ENCODE measurements around the gene HIP1R.
"Not testable (repeated sequence)": the region's sequence is repeated elsewhere in the genome, so short reads cannot be mapped to it uniquely, and the experiment has no call there.

Gene HIP1R

GRCh38 chr12:122896662-122897061, 61.4 kb downstream of the HIP1R start:
- no peaks in the 10 kb centered on the region for H3K9me3 ChIP-seq
- peak overlapping the region in 1 of 2 donors; percentile 95 for H3K27ac ChIP-seq
- DNase-seq: no peak
- H3K27me3 ChIP-seq: no peaks in the 10 kb centered on the region
- no peaks in the 10 kb centered on the region for H3K36me3 ChIP-seq
- no peak overlapping the region for H3K4me3 ChIP-seq
- TF ChIP-seq CTCF (IDR thresholded peaks at IDR 0.05): no peak
- H3K4me1 ChIP-seq: peaks cover 0 to 44% (median 25%) of the 10 kb centered on the region in 4 donors
- intact Hi-C loops (cut with DNase I; ENCODE audit: low total_unique reads): no loop called here

GRCh38 chr12:122899887-122900286, 64.6 kb downstream of the HIP1R start:
- TF ChIP-seq CTCF (IDR thresholded peaks at IDR 0.05): no peak
- Histone ChIP-seq H3K27ac (no peak overlapping the region), H3K4me1 (peaks cover 0 to 12% (median 4%) of the 10 kb centered on the region in 4 donors), H3K4me3 (no peak overlapping the region), H3K27me3 (no peaks in the 10 kb centered on the region), H3K9me3 (no peaks in the 10 kb centered on the region), H3K36me3 (no peaks in the 10 kb centered on the region)
- intact Hi-C loops (cut with DNase I; ENCODE audit: low total_unique reads): no loop called here
- DNase-seq: no peak

- Histone ChIP-seq H3K4me3 (no peak overlapping the region), H3K27me3 (no peaks in the 10 kb centered on the region), H3K27ac (no peak overlapping the region), H3K36me3 (no peaks in the 10 kb centered on the region), H3K9me3 (no peaks in the 10 kb centered on the region), H3K4me1 (peaks cover 0 to under 1% (median 0%) of the 10 kb centered on the region in 4 donors)
- no peak for DNase-seq
- no peak for TF ChIP-seq CTCF (IDR thresholded peaks at IDR 0.05)
- intact Hi-C loops (cut with DNase I; ENCODE audit: low total_unique reads): no loop called here
Observed at GRCh38 chr12:122902854-122903692, 67.8 kb downstream of the HIP1R start.

- DNase-seq: no peak
- Histone ChIP-seq H3K27ac (no peak overlapping the region), H3K9me3 (no peaks in the 10 kb centered on the region), H3K27me3 (no peaks in the 10 kb centered on the region), H3K36me3 (no peaks in the 10 kb centered on the region), H3K4me1 (no peaks in the 10 kb centered on the region), H3K4me3 (no peak overlapping the region)
- TF ChIP-seq CTCF (IDR thresholded peaks at IDR 0.05): no peak
- intact Hi-C loops (cut with DNase I; ENCODE audit: low total_unique reads): no loop called here
Observed at GRCh38 chr12:122903693-122904034, 68.4 kb downstream of the HIP1R start.

- H3K27ac ChIP-seq; H3K36me3 ChIP-seq; H3K4me1 ChIP-seq; H3K27me3 ChIP-seq; DNase-seq; intact Hi-C loops (cut with DNase I; ENCODE audit: low total_unique reads); H3K9me3 ChIP-seq; H3K4me3 ChIP-seq: not testable (repeated sequence)
Observed at GRCh38 chr12:122905258-122905657, 70.0 kb downstream of the HIP1R start.

GRCh38 chr12:122908915-122909314, 73.7 kb downstream of the HIP1R start:
- no peak for TF ChIP-seq CTCF (IDR thresholded peaks at IDR 0.05)
- Histone ChIP-seq H3K27me3 (no peaks in the 10 kb centered on the region), H3K9me3 (no peaks in the 10 kb centered on the region), H3K27ac (no peak overlapping the region), H3K36me3 (no peaks in the 10 kb centered on the region), H3K4me1 (peaks cover 0 to 4% (median 0%) of the 10 kb centered on the region in 4 donors), H3K4me3 (no peak overlapping the region)
- peak in 1 of 2 donors; percentile 1 for DNase-seq
- intact Hi-C loops (cut with DNase I; ENCODE audit: low total_unique reads): no loop called here
